ENCODE results near the gene PCLAF.
A peak's percentile ranks its signal among the peaks of the same experiment; 100 is the strongest.
"Not testable (repeated sequence)": the region's sequence is repeated elsewhere in the genome, so short reads cannot be mapped to it uniquely, and the experiment has no call there.

The PCLAF gene, protein sequence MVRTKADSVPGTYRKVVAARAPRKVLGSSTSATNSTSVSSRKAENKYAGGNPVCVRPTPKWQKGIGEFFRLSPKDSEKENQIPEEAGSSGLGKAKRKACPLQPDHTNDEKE

DNA sequence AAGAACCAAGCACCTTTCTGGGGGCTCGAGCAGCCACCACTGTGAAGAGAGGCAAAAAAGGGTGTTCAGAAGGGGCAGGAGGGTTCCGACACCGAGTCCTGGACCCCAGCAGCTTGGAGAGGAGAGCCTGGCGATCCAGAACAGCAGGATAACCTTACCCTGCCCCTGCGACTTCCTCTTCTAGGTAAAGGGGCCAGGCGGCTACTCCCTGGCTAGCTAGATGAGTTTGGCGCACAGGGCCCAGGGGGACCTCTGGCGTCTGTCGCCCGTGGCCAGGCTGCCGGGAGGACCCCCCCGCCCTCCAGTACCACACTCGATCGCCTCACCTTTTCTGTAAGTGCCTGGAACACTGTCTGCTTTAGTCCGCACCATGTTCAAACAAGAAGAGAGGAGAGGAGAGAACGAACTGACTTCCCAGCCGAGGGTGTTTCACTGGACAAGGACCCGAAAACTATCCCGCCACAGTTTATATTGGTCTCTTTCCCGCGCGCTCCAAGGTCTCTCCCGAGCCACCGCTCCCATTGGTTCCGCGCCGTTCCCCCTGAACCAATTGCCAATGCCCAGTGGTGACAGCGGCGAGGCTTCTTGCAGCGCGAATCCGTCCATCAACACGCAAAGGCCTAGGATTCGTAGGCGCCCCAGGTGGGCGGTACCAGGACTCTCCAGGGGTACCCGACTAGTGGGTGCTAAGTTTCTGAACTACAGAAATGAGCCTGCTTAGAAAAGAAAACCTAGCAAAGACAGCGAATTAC is at the start of gene PCLAF:
Gene PCLAF, minus strand, starts transcription at position 442 of the 752 bp plus-strand sequence. Its CDS starts 70 bp downstream, at position 372.
- DNase-seq = peak; percentile 81

DNA sequence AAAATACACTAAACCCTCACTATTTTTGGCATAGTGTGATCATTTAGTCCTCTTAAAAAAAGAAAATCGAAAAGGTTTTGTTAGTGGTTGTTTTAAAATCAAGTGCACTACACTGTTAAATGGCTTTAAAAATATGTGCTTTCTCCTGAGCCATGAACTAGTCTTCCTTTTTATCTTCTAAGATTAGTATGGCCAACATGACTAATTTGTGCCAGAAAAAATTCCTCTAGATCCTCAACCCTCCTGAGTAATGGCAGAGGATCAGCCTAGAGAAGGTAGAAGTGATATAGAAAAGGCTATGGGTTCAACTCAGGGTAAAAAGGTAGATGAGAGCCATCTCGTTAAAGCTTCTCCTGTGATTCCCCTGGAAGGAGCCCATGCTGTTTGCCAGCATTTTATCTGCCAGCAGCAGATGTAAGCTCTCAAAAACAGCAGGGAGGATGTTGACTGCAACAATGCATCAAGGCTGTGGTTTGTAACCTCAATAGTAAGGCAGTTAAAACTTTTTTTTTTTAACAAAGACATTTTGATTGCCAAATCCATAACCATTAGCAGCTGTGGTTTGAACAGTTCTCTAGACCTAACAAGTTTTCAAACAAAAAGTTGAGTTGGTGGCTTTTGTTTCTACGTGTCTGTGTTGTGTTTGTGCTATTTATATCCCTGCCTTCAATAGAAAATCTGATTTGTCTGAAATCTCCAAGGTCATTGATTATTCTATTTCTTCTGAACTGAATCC is 48.9 kb upstream of the PCLAF start:
- DNase-seq = peak; percentile 11

DNA sequence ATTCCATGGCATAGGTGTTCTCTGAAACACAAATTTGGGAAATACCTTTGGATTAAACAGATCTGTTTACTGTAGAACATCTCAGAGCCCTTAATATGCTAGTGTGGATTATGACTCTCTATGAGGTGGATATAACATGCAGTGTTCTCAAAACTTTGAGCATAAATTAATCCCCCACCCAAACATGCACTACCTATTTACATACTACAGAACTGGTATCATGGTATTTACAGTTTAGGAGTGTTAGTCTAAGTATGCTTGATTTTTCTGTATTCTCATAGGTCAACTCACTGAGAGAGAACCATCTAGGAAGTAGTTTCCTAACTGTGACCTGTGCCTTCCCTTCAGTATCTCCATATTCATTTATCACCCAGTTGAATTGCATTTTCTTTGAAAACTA is 48.2 kb upstream of the PCLAF start:
- no peak for DNase-seq

DNA sequence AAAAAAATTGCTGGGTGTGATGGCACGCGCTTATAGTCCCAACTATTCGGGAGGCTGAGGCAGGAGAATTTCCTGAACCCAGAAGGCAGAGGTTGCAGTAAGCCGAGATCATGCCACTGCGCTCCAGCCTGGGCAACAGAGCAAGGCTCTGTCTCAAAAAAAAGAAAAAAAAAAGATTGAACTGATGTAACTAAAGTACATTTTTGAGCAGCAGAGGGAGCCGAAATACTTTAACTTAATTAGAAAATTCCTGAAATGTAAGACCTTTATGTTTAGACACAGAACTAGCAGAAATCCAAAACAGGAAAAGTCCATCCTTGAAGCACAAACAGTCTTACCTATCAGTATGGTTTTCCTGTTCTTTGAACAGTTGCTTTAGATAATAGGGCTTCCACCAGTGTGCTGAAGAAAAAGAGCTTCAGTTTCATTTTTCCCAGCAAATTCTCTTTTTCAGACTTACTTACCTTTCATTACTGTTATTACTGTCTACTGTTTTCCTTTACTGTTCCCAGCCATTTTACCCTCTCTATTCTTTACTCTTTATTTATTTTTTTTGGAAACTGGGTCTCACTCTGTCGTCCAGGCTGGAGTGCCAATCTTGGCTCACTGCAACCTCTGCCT is 45.7 kb upstream of the PCLAF start:
- no peak for DNase-seq

DNA sequence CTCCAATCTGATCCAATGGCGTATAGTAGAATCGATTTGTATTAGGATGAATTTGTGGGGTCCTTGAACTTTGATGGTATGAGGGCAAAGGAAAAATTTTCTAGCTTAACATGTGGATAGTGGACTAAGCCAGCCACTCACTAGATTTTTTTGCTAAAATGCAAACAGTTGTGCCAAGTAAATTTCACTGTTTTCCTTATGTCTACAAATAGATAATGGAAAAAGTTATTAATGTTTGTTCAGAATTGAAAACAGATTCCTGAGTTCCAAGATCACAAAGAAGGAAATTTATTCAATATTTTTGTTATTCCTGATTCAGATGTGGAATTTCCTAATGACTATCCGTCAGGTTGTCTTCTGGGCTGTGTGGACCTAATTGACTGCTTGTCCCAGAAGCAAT is 44.0 kb upstream of the PCLAF start:
- DNase-seq = no peak

DNA sequence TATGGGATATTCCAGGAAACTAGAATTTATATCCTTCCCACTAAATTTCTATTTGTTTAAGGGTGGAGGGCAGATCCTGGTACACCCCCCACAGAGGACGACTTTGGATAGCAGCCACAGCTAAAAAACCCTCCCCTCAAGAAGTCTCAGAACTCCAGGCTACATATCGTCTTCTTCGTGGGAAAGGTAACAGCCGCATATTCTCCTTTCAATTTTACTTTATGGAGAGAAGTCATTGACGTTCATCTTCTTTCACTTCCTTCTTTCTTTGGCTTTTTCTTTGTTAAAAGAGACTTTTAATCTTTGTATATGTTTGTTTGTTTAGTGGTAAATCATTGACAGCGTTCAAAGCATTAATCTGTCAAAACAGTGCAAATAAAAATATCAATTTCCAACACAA is 42.7 kb upstream of the PCLAF start:
- no peak for DNase-seq

DNA sequence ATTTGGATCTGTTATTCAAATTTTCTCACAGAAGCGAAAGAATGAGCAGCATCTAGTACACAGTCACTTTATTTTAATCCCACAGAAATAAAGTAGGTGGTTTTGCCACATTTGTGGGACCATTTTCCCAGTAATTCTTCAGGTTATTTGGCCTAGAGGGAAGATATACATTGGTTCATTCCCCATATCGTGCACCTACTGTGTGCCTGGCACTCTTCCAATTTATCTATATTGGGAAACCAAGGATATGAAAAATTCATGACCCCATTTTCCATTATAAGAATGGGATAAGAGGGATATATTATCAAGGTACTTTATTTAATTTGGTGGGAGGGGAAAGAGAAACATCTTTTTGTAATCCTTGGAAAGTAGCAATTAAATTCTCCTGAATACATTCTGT is 41.5 kb upstream of the PCLAF start:
- DNase-seq = no peak

DNA sequence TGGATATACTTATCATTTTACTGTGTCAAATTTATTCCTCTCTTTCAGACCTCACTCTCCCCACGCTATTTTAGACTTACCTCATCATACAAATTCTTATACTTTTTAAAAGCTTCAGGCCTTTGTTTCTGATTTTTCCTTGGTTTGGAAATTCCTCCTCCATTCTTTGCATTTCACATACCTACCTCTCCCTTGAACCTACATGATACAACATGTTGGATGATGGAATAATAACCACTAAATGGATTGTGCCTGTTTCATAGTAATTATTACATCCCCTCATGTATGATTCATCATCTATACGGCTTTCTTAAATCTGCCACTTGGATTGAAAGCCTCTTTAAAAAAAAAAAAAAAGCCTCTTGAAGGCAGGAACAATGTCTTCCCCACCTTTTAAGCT is 31.0 kb upstream of the PCLAF start:
- DNase-seq = no peak

DNA sequence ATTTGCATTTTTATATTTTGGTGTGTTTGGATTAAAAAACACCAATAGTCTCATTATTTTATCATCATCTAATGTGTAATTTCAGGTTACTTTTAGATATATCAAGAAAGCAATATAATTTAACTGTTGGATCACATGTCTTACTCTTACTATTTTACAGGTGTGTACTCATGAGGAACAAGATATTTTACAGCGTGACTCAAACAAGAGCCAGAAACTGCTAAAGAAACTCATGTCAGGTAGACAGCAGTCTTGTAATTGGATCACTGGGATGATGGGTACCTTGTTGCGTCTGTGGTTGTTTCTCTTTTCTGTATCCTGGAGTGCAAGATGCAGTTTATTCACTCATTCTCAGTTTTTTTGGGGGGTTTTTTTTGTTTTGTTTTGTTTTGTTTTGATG is 19.3 kb upstream of the PCLAF start:
- DNase-seq = no peak

DNA sequence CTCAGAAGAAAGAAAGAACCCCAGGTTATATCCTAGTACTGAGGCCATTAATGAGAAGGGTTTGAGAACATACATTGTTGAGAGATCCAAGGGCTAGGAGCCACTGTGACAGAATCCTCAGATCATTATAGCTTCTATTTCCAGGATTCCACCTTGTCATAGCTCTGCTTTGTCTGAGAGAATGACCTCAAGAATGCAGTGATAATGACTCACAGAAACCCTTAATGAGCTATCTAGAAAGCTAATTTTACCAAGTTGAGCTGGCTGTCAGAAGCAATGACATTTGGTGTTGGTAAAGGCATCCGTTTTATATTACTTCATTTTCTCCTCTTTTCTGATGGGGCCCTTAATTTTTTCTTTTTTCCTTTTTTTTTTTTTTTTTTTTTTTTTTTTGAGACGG is 17.3 kb upstream of the PCLAF start:
- DNase-seq = no peak

DNA sequence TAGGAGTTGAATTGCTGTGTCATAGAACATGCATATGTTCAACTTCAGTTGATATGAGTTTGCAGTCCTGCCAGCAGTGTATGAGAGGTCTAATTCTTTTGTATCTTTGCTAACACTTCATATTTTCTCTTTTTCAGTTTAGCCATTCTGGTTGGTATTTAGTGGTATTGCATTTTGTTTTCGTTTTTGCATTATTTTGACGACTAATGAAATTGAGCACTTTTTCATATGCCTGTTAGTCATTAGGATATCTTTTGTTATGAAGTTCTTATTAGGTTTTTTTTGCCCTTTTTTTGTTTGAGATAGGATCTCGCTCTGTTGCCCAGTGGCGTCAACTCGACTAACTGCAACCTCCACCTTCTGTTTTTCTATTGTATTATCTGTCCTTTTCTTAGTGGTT is 15.5 kb upstream of the PCLAF start:
- DNase-seq = no peak

DNA sequence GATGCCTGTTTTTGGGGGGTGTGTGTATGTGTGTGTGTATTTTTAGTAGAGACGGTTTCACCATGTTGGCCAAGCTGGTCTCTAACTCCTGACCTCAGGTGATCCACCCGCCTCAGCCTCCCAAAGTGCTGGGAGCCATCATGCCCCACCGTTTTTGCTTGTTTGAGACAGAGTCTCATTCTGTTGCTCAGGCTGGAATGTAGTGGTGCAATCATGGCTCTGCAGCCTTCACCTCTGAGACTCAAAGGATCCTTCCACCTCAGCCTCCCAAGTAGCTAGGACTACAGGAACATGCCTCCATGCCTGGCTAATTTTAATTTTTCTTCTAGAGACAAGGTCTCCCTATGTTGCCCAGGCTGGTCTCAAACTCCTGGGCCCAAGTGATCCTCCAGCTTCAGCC is 11.2 kb upstream of the PCLAF start:
- not testable (repeated sequence) for DNase-seq

DNA sequence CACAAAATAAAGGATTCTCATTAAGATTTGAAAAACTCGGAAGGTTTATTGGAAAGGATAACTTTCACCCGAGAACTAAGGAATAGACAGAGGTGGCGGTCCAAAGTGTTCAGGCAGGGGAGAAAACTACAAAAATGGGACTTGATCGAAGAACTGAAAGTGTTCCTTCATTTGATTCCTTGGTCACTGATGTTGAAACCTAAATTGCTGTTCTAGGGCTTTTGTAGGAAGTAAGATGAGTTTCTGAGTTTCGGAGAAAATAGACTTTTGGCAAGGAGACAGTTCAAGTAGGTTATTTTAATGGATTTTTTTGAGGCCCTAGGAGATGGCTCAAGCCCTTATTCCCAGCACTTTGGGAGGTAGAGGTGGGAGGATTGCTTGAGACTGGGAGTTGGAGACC is 7.8 kb upstream of the PCLAF start:
- DNase-seq = no peak

DNA sequence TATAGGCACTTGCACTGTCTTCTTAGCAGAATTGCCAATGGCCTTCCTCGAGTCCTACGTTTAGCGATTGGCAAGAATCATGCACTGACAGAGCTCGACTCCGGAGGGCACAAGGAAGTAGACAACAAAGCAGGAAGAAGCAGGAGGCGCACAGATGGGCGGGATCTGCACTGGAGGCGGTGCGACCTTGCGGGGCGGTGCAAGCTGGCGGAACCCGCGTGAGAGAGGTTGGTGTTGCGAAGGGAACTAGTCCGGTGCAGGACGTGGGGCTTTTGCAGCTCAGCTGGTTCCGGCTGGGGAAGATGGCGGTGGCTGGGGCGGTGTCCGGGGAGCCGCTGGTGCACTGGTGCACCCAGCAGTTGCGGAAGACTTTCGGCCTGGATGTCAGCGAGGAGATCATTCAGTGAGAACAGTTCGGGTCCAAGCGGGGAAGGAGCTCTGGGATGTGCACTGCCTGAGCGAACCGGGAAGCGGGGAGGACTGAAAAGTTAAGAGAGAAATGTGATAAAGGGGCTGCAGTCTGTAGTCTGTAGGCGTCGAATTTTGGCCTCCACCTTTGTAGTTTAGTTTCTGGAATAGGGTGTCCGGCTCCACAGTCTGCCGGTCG is 6.4 kb upstream of the PCLAF start, which contains the start of gene TRIP4:
Gene TRIP4, plus strand, starts transcription at position 275 of the 607 bp plus-strand sequence. Its CDS starts 28 bp downstream, at position 303.
- DNase-seq = peak; percentile 94

DNA sequence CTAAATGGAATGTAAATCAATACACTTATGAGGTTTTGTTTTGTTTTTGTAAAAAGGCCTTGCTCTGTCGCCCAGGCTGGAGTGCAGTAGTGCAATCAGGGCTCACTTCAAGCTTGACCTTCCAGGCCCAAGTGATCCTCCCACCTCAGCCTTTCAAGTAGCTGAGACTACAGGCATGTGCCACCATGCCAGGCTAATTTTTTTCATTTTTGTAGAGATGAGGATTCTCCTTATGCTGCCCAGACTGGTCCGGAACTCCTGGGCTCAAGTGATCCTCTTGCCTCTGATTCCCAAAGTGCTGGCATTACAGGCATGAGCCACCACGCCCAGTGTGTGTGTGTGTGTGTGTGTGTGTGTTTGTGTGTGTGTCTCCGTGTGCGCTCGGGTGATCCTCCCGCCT is 5.0 kb upstream of the PCLAF start:
- no peak for DNase-seq

DNA sequence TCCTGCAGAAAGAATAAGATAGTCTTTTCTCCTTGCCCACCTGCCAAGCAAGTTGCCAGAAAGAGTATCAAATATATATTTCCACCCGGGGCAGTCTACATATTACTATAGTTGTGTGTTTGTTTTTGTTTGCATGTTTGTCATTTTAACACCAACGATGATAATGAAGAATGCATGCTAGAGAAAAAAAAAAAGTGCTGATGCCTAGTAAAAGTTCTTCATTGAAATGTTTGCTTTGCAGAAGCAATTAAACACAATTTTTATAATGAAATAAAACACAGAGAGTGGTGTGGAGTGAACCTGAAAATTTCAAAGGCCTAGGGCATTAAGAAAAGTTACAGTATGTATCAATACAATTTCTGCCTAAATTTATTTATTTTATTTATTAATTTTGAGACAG is 2.5 kb upstream of the PCLAF start:
- no peak for DNase-seq

DNA sequence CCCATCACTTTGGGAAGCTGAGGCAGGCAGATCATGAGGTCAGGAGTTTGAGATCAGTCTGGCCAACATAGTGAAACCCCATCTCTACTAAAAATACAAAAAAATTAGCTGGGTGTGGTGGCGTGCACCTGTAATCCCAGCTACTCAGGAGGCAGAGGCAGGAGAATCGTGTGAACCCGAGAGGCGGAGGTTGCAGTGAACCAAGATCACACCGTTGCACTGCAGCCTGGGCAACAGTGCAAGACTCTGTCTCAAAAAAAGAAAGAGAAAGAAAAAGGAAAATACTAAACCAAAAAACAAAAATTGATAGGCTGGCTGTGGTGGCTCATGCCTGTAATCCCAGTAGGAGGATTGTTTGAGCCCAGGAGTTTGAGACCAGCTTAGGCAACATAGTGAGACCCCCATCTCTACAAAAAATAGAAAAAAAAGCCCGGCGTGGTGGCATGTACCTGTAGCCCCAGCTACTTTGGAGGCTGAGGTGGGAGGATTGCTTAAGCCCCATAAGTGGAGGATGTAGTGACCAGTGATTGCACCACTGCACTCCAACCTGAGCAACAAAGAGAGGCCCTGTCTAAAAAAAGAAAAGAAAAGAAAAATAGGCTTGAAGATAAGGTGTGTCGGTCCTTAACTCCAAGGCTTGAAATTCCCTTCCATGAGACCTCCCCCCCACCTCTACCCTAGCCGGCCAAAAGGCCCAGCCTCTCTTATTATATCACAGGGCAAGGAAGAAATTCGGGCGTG is 941 bp downstream of the PCLAF start:
- not testable (repeated sequence) for DNase-seq

DNA sequence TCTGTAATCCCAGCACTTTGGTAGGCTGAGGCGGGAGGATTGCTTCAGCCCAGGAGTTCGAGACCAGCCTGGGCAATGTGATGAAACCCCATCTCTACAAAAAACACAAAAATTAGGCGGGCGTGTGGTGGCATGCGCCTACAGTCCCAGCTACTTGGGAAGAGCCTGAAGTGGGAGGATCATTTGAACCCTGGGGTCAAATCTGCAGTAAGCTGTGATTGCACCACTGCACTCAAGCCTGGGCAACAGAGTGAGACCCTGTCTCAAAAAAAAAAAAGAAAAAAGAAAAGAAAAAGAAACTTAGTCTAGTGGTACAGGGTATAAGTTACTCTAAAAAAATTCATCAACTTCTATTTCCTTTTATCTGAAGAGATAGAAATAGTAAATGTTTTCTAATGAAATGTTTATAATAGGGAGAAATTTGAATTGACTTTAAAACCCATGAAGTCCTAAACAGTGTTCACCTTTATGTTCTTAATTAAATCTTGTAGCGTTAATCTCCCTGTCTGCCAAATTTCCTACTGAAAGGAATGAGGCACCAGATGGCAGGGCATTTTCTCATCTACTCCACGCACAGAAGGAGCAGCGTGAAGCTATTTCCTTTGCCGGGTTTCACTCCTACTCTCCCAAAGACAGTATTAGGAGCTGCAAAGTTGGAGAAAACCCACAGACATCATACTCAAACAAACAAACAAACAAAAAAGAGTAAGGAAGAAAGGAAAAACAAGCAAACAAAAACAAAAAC is 1.9 kb downstream of the PCLAF start:
- DNase-seq = no peak

DNA sequence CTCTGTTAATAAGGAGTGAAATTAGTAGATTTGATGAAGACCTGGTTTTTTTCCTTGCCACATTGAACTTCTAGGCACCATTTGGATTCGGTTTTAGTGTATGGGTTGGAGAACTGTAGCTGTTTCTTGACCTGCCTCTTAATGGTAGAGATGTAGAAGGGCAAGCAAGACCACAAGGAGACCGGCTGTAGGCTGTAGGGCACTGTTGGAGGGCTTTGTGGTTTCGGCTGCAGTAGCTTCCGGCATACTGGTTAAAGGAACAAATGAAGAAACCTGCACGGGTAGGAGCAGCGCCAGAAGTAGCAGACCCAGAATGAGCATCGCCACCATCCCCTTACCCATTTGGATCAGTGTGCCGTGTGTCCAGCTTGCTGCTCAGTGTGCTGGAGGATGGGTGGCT is 7.9 kb downstream of the PCLAF start:
- no peak for DNase-seq

DNA sequence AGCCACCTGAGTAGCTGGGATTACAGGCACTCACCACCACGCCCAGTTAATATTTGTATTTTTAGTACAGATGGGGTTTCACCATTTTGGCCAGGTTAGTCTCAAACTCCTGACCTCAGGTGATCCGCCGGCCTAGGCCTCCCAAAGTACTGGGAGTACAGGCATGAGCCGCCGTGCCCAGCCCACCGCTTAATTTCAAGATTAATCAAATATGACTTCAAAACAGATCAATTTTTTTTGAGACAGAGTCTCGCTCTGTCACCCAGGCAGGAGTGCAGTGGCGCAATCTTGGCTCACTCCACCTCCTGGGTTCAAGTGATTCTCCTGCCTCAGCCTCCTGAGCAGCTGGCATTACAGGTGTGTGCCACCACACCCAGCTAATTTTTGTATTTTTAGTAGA is 9.9 kb downstream of the PCLAF start:
- DNase-seq = not testable (repeated sequence)

DNA sequence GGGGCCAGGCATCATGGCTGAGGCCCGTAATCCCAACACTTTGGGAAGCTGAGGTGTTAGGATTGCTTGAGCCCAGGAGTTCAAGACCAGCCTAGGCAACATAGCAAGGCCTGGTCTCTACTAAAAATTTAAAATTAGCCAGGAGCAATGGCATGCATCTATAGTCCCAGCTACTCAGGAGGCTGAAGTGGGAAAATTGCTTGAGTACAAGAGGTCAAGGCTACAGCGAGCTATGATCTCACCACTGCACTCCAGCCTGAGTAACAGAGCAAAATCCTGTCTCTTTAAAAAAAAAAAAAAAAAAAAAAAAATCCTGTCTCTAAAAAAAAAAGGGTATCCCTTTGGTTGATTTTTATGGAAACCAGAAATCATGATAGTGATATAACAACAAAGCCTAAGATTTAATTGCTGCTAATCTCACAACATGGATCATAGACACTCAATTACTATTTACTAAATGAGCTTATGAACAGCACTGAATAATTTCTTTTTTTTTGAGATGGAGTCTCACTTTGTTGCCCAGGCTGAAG is 12.1 kb downstream of the PCLAF start:
- no peak for DNase-seq

DNA sequence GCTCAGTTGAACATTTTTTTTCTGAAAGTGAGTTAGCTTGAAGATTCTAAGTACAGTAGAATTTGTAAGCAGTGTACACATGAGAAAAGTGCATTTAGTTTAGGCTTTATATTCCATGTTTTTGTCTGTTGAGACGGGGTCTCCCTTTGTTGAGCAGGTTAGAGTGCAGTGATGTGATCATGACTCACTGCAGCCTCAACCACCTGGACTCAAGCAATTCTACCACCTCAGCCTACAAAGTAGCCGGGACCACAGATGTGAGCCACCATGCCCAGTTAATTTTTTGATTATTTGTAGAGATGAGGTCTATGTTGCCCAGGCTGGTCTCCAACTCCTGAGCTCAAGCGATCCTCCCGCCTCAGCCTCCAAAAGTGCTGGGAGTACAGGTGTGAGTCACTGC is 20.0 kb downstream of the PCLAF start:
- no peak for DNase-seq
